Mucosa of descending colon (tissue), 3 donors: ENCODE data around the gene ARMH4. TPM values are rescaled to one million over a fixed set of nuclear protein-coding genes. Genes with fewer than 3 reads are reported as not detected.

Experiments used
- ATAC-seq: fragments of 200-7000 bp; cut with Tn5 transposase; one replicate; pipeline ENCODE4 v1.9.1; 2020; ENCODE audit warnings: mild to moderate bottlenecking, moderate library complexity
- DNase-seq, 3 donors: peaks; one replicate each; pipeline ENCODE4 v3.0.0-alpha.2; 2020
- H3K36me3 ChIP-seq: fragments of 200-600 bp; one replicate; pipeline ENCODE4 v1.8.0; 2021; ENCODE audit warnings: low read depth, mild to moderate bottlenecking
- H3K4me1 ChIP-seq: fragments of 200-600 bp; one replicate; pipeline ENCODE4 v1.8.0; 2021; ENCODE audit warnings: low read depth, mild to moderate bottlenecking
- H3K4me3 ChIP-seq: fragments of 200-600 bp; one replicate; pipeline ENCODE4 v1.8.0; 2021; ENCODE audit warnings: mild to moderate bottlenecking
- H3K9me3 ChIP-seq: fragments of 200-600 bp; one replicate; pipeline ENCODE4 v1.8.0; 2021; ENCODE audit warnings: mild to moderate bottlenecking
- intact Hi-C, 2 donors: fragments of 100-400 bp; cut with DNase I in 1 of 2; cut with micrococcal nuclease in 1 of 2; formaldehyde crosslinking; loops; one replicate each; pipeline versions ENCODE4 v1.11.0 to v1.11.1; 2022; cut with DNase I, micrococcal nuclease
- total RNA-seq, 3 donors: library from RNA; stranded (reverse); fragmentation: NEBNext Ultra II Directional in 2 of 3; extraction: Animal tissue kit (Norgen Biotek cat#: 25700) in 2 of 3; gene quantifications; one replicate each; pipeline versions ENCODE4 v1.2.1 to v1.2.4, GENCODE V29; 2021 to 2023
- TF ChIP-seq, protein P1 (sequence below): fragments of 200-600 bp; IDR thresholded peaks from one replicate; pipeline ENCODE4 v1.8.0; 2022; ENCODE audit warnings: antibody characterized with exemption, mild to moderate bottlenecking
- donor health status: DM: no; HTN: no; CAD: no; lungs with moderate emphysema.
- donor health status: DM: no; HTN: no; CAD: no.
- donor health status: DM: no; HTN: yes; CAD: no.

The ARMH4 gene
- total RNA-seq, 3 donors from 2014 or later: 1.3 to 6.9 (median 3.5) TPM

DNA sequence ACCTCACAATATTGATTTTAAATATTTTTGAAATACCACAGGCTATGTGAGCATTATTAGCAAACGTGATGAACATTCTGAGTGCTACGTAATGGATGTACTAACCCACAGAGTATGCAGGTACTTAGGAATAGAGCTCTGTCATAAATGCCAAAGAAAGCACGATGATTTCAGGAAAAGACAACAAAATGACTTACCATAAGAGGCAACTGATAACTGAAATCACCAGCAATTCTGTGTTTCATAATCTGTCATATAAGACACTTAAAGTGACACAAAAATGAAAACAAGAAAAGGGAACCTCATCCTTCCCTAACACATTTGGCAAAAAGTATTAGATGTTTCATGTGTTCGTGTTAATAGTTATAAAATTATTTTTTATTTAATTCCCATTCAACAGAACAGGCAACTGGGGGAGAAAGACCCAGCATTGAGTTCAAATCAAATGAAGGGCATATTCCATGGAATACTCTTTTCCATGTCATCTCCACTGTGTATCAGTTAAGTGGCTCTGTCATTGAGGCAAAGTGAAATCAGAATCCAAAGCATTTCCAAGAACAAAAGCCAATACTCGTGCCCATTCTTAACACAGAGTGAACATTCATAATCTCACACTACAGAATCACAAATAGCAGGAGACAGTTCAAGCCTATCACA, 30.4 kb downstream of the ARMH4 start:
- Histone ChIP-seq H3K4me3 (no peak overlapping the region), H3K4me1 (no peaks in the 10 kb centered on the region), H3K9me3 (no peaks in the 10 kb centered on the region), H3K36me3 (no peaks in the 10 kb centered on the region)
- TF ChIP-seq, protein P1, sequence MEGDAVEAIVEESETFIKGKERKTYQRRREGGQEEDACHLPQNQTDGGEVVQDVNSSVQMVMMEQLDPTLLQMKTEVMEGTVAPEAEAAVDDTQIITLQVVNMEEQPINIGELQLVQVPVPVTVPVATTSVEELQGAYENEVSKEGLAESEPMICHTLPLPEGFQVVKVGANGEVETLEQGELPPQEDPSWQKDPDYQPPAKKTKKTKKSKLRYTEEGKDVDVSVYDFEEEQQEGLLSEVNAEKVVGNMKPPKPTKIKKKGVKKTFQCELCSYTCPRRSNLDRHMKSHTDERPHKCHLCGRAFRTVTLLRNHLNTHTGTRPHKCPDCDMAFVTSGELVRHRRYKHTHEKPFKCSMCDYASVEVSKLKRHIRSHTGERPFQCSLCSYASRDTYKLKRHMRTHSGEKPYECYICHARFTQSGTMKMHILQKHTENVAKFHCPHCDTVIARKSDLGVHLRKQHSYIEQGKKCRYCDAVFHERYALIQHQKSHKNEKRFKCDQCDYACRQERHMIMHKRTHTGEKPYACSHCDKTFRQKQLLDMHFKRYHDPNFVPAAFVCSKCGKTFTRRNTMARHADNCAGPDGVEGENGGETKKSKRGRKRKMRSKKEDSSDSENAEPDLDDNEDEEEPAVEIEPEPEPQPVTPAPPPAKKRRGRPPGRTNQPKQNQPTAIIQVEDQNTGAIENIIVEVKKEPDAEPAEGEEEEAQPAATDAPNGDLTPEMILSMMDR: no peak
- intact Hi-C loops: no loop called here
- ATAC-seq: no peak
- DNase-seq: no peak

DNA sequence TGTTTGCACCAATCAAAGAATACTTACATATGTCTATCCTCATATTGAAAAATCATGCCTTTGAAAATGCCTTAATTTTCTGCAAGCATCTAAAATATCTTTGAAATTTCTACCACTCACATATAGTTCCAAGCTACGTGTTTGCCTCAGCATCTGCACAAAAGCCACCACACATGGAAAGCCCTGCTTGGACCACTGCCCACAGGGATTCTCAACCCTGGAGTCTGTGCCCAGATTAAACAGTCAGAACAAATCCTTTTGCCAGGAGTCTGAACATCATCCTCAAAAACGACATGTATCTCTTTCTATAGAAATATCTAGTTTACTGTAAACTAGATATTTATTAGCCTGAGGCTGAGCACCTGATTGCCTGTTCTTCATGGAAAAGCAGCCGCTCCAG, 32.6 kb downstream of the ARMH4 start:
- no peaks in the 10 kb centered on the region for H3K4me1 ChIP-seq
- no peaks in the 10 kb centered on the region for H3K9me3 ChIP-seq
- ATAC-seq (no peak), DNase-seq (no peak)
- TF ChIP-seq, protein P1: no peak
- intact Hi-C loops: no loop called here
- H3K36me3 ChIP-seq: no peaks in the 10 kb centered on the region
- H3K4me3 ChIP-seq: no peak overlapping the region

DNA sequence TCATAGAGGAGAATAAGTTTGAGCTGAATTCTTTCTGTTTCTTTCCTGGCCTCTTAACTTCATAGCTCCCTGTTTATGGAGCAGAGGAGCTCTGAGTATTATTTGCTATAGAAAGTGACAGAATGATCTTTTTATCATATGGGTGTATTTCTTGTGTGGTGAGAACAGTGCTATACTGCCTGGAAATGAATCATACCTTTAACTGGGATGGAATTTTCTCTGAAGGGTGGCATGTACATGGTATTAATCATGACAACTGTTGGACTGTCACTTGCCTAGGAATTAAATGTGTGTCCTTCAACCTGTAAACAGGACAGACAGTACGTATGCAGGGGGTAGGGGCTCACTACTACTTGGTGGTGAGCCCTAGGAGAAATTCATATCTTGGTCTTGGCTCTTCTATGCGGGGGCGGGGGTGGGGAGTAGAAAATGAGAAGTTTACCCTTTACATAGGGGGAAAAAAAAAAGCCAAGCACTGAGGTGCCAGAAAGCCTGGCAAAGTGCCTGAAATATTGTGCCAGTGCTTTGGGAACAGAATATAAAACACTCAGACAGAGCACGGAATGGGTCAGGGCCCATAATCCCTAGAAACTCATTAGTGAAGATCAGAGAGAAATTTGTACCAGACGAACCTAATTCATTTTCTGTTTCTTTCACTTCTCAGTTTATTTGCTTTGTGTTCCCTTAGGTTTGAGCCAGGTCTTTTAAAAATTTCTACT, 33.8 kb downstream of the ARMH4 start:
- Histone ChIP-seq H3K4me1 (no peaks in the 10 kb centered on the region), H3K9me3 (no peaks in the 10 kb centered on the region), H3K4me3 (no peak overlapping the region), H3K36me3 (no peaks in the 10 kb centered on the region)
- intact Hi-C loops: no loop called here
- DNase-seq (no peak), ATAC-seq (no peak)
- TF ChIP-seq, protein P1: no peak

GRCh38 chr14:58109744-58110143, 42.3 kb downstream of the ARMH4 start:
- no peaks in the 10 kb centered on the region for H3K36me3 ChIP-seq
- intact Hi-C loops: loop anchor here (5.0 to 10.0 kb wide), 2 partner anchors 55 to 58 kb away; no protein-coding TSS in a partner anchor
- H3K9me3 ChIP-seq: no peaks in the 10 kb centered on the region
- ATAC-seq (no peak), DNase-seq (no peak)
- TF ChIP-seq, protein P1: no peak
- no peak overlapping the region for H3K4me3 ChIP-seq
- H3K4me1 ChIP-seq: no peaks in the 10 kb centered on the region

GRCh38 chr14:58108717-58109116, 43.3 kb downstream of the ARMH4 start:
- H3K4me1 ChIP-seq: no peaks in the 10 kb centered on the region
- intact Hi-C loops: loop anchor here (5.0 to 10.0 kb wide), 2 partner anchors 56 to 59 kb away; no protein-coding TSS in a partner anchor
- H3K4me3 ChIP-seq: no peak overlapping the region
- DNase-seq: no peak
- TF ChIP-seq, protein P1: no peak
- no peak for ATAC-seq
- no peaks in the 10 kb centered on the region for H3K36me3 ChIP-seq
- H3K9me3 ChIP-seq: no peaks in the 10 kb centered on the region
